GM19193 (cell line): ENCODE results near the gene AK5.

Experiments used
- POLR2A ChIP-seq: IDR thresholded peaks from 4 replicates; pipeline ENCODE4 v1.6.1; 2011; ENCODE audit not compliant: insufficient read depth, insufficient read length; ENCODE audit errors: extremely low read depth

Gene AK5

GRCh38 chr1:77316006-77316405 is 34.2 kb downstream of the AK5 start:
- no peak for TF ChIP-seq POLR2A

DNA sequence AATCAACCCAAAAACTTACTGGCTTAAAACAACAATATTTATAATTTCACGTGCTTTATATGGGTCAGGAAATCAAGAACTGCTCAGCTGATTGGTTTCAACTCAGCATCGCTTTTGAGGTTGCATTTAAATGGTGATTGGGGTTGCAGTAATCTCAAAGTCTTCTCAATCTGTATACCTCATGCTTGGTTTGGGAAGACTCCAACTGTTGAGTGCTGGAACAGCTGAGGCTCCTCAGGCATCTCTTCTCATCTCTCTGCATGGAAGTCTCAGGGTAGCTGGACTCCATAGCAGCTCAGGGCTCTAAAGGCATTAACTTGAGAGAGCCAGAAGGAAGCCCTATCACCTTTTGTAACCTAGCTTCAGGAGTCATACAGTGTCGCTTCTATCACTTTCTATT is 35.1 kb downstream of the AK5 start:
- no peak for TF ChIP-seq POLR2A

DNA sequence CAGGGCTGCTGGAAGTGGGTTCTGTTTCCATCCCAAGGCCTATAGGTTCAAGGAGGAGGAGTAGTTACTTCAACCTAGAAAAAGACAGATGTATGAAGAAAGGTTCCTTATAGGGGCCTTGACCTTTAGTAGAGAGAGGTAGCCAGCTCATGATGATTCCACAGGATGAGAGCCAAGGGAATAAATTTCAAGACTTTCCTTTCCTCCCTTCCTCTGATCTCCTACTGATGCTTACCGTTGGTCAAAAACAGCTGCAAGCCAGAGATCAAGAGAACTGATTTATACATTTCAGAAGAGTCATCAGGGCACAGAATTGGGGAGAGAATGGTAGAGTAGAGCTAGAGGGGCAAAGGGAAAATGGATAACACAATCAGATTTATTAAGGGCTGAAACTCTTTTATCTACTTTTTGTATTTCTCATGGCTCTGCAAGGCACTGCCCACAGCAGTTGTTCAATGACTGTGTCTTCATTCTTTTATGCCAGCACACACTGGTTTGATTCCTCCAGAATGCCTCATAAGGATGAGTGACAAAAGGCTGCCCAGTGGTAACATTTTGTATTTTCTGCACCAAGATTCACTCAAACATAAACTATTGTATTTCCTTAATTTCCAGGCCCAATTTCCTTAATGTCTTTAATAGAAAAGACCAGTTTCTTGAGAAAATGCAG is 37.4 kb downstream of the AK5 start:
- TF ChIP-seq POLR2A, result no peak

GRCh38 chr1:77322061-77322900 is 40.5 kb downstream of the AK5 start:
- TF ChIP-seq POLR2A, result no peak

GRCh38 chr1:77333501-77333900 is 51.7 kb downstream of the AK5 start:
- no peak for TF ChIP-seq POLR2A

DNA sequence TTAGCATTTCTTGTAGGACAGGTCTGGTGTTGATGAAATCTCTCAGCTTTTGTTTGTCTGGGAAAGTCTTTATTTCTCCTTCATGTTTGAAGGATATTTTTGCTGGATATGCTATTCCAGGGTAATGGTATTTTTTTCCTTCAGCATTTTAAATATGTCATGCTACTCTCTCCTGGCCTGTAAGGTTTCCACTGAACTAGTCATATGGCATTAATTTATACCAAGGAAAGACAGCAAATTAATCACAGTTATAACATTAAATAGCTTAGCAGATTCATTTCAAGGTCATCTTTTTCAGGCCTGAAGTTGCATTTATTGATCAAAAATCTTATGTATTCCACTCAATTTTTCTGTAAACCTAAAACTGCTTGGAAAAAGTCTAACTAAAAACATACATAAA is 54.9 kb downstream of the AK5 start:
- TF ChIP-seq POLR2A, result no peak

DNA sequence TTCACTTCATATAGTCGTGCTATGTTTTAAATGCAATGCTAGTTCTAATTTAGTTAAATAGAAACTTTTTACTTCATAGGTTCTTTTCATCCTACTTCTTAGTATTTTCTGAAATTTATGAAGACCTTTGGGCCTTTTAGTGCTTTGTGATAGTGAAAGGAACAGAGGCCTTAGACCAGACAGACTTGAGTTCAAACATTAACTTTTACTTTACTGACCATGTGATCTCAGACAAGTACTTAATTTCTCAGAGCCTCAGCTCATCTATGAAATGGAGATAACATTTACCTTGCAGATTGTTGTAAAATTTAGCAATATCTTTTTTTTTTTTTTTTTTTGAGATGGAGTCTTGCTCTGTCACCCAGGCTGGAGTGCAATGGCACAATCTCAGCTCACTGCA is 57.5 kb downstream of the AK5 start:
- no peak for TF ChIP-seq POLR2A

- no peak for TF ChIP-seq POLR2A
These were observed 59.4 kb downstream of the AK5 start for GRCh38 chr1:77341195-77341594.

DNA sequence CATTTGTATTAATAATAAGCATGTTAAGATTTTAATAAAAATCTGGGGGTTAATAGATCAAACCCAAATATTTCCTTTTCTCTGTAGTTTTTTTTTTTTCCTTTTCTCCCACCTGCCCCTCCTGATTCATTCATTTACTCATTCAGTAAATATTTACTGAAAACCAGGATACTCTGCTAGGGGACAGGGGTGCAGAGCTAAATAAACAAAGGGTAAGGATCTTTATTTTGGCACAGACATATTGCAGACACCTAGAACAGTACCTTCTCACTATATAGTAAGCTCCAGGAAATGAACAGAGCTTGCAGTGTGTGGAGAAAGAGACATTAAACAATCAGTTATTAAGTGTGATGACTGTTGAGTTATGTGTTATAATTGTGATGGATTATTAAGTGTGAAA is 60.9 kb downstream of the AK5 start:
- TF ChIP-seq POLR2A, result no peak

- TF ChIP-seq POLR2A, result no peak
These were observed 65.8 kb downstream of the AK5 start for GRCh38 chr1:77347646-77348045.

DNA sequence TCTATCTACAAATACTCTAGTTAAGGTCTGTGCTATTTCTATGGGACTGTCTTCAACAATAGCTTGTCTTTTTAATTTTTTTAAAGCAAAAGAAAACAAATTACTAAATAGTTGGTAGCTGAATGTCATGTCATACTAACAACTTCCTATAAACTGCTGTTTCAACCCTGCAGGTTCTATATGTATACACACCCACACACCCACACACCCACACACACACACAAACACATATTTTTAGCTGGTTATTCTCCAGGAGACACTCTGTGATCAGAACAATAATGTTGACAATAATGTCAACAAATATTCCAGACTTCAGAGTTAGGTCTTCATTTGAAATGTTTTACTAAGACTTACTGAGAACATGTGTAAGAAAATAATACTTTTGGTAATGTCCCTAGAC is 66.7 kb downstream of the AK5 start:
- TF ChIP-seq POLR2A, result no peak

DNA sequence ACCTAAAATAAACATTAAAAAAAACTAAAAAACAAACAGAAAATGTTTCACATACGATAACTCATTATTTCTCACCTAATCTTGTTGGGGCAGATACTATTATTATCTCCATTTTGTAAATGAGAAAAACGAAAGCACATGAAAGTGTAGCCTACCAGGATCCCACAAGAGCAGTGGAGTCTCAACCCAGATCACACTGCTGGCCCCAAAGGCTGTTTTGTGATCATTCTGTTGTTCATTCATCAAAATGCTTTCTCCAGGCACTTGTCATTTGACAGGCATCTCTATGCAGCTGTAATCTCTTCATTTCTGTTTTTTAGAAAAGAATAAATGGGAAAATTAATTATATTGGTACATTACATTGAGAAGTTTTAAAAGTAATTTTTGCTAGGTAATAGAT is 67.5 kb downstream of the AK5 start:
- no peak for TF ChIP-seq POLR2A

- TF ChIP-seq POLR2A, result no peak
These were observed 68.4 kb downstream of the AK5 start for GRCh38 chr1:77350012-77350770.

GRCh38 chr1:77354536-77354935 is 72.7 kb downstream of the AK5 start:
- TF ChIP-seq POLR2A, result no peak

- no peak for TF ChIP-seq POLR2A
These were observed 73.2 kb downstream of the AK5 start for GRCh38 chr1:77355010-77355409.
